GM10847 (cell line): Measurements from ENCODE around the gene FBXL20.

Source experiments
- POLR2A ChIP-seq: IDR thresholded peaks from 2 replicates; pipeline ENCODE4 v1.6.1; 2011; ENCODE audit not compliant: insufficient read length; ENCODE audit errors: extremely low read depth

Gene FBXL20

GRCh38 chr17:39210093-39210434 lies 191.4 kb downstream of the FBXL20 start:
- TF ChIP-seq POLR2A, result no peak

- TF ChIP-seq POLR2A, result no peak
Observed at GRCh38 chr17:39209317-39210092, 191.9 kb downstream of the FBXL20 start.

GRCh38 chr17:39208893-39209292 lies 192.5 kb downstream of the FBXL20 start:
- TF ChIP-seq POLR2A, result no peak

- TF ChIP-seq POLR2A, result no peak
Observed at GRCh38 chr17:39208136-39208535, 193.3 kb downstream of the FBXL20 start.

- TF ChIP-seq POLR2A, result no peak
Observed at GRCh38 chr17:39205112-39205526, 196.3 kb downstream of the FBXL20 start.

GRCh38 chr17:39204245-39204644 lies 197.2 kb downstream of the FBXL20 start:
- TF ChIP-seq POLR2A, result no peak
